ENCODE data around the gene RBPJL.

RBPJL gene

GRCh38 chr20:45338121-45339030 lies 31.7 kb downstream of the RBPJL start:
- no peak for DNase-seq (ENCODE audit: low spot score)
- no peaks in the 10 kb centered on the region for H3K9me3 ChIP-seq (ENCODE audit: severe bottlenecking)
- no peak for ATAC-seq (ENCODE audit: low read depth)
- H3K4me1 ChIP-seq (ENCODE audit: insufficient read depth, poor library complexity, severe bottlenecking) = peaks cover 74% of the 10 kb centered on the region
- H3K36me3 ChIP-seq (ENCODE audit: low read depth) = peaks cover 91% of the 10 kb centered on the region
- TF ChIP-seq CTCF (IDR thresholded peaks at IDR 0.05; ENCODE audit: poor library complexity, severe bottlenecking) = no peak
- H3K27ac ChIP-seq (ENCODE audit: poor library complexity, severe bottlenecking) = peak overlapping the region; percentile 99
- H3K27me3 ChIP-seq (ENCODE audit: insufficient read depth, poor library complexity, severe bottlenecking) = no peaks in the 10 kb centered on the region
- no peak overlapping the region for H3K4me3 ChIP-seq (ENCODE audit: severe bottlenecking)

- H3K27ac ChIP-seq (ENCODE audit: poor library complexity, severe bottlenecking) = peak overlapping the region; percentile 99
- peak; percentile 9; the same call in 2 of the 3 replicates for ATAC-seq (ENCODE audit: low read depth)
These were observed 32.4 kb downstream of the RBPJL start for GRCh38 chr20:45339084-45339483.

GRCh38 chr20:45339799-45340198 lies 33.2 kb downstream of the RBPJL start:
- no peaks in the 10 kb centered on the region for H3K27me3 ChIP-seq (ENCODE audit: insufficient read depth, poor library complexity, severe bottlenecking)
- H3K36me3 ChIP-seq (ENCODE audit: low read depth) = peaks cover 91% of the 10 kb centered on the region
- DNase-seq (ENCODE audit: low spot score) (no peak), ATAC-seq (ENCODE audit: low read depth) (no peak)
- no peaks in the 10 kb centered on the region for H3K9me3 ChIP-seq (ENCODE audit: severe bottlenecking)
- no peak for TF ChIP-seq CTCF (IDR thresholded peaks at IDR 0.05; ENCODE audit: poor library complexity, severe bottlenecking)
- peaks cover 88% of the 10 kb centered on the region for H3K4me1 ChIP-seq (ENCODE audit: insufficient read depth, poor library complexity, severe bottlenecking)
- peak overlapping the region; percentile 99 for H3K27ac ChIP-seq (ENCODE audit: poor library complexity, severe bottlenecking)
- H3K4me3 ChIP-seq (ENCODE audit: severe bottlenecking) = no peak overlapping the region

More at GRCh38 chr20:45339084-45339483, 32.4 kb downstream of the RBPJL start:
- peaks cover 81% of the 10 kb centered on the region for H3K4me1 ChIP-seq (ENCODE audit: insufficient read depth, poor library complexity, severe bottlenecking)
- no peak overlapping the region for H3K4me3 ChIP-seq (ENCODE audit: severe bottlenecking)
- peak; percentile 97 for DNase-seq (ENCODE audit: low spot score)
- TF ChIP-seq CTCF (IDR thresholded peaks at IDR 0.05; ENCODE audit: poor library complexity, severe bottlenecking) = no peak
- H3K36me3 ChIP-seq (ENCODE audit: low read depth) = peaks cover 91% of the 10 kb centered on the region
- no peaks in the 10 kb centered on the region for H3K27me3 ChIP-seq (ENCODE audit: insufficient read depth, poor library complexity, severe bottlenecking)
- H3K9me3 ChIP-seq (ENCODE audit: severe bottlenecking) = no peaks in the 10 kb centered on the region

- Histone ChIP-seq H3K36me3 (ENCODE audit: low read depth) (peaks cover 91% of the 10 kb centered on the region), H3K4me1 (ENCODE audit: insufficient read depth, poor library complexity, severe bottlenecking) (peaks cover 94% of the 10 kb centered on the region), H3K4me3 (ENCODE audit: severe bottlenecking) (no peak overlapping the region), H3K9me3 (ENCODE audit: severe bottlenecking) (no peaks in the 10 kb centered on the region), H3K27me3 (ENCODE audit: insufficient read depth, poor library complexity, severe bottlenecking) (no peaks in the 10 kb centered on the region), H3K27ac (ENCODE audit: poor library complexity, severe bottlenecking) (peak overlapping the region; percentile 99)
- TF ChIP-seq CTCF (IDR thresholded peaks at IDR 0.05; ENCODE audit: poor library complexity, severe bottlenecking) = no peak
- no peak for DNase-seq (ENCODE audit: low spot score)
- ATAC-seq (ENCODE audit: low read depth) = no peak
These were observed 33.7 kb downstream of the RBPJL start for GRCh38 chr20:45340236-45340847.
